Brain microvascular endothelial cell (primary cell): ENCODE measurements around the gene EVC.

ENCODE experiments used
- DNase-seq: peaks from one replicate; pipeline ENCODE4 v3.0.0-alpha.2; 2020
- H3K27ac ChIP-seq: fragments of 250-450 bp; sonication (Bioruptor Pico); 2 replicates; pipeline ENCODE4 v1.5.1; 2020; ENCODE audit warnings: mild to moderate bottlenecking, moderate library complexity
- H3K27me3 ChIP-seq: fragments of 250-450 bp; sonication (Bioruptor Pico); replicated peaks from 2 replicates; pipeline ENCODE4 v1.5.1; 2020; ENCODE audit warnings: mild to moderate bottlenecking
- H3K36me3 ChIP-seq: fragments of 250-450 bp; sonication (Bioruptor Pico); replicated peaks from 2 replicates; pipeline ENCODE4 v1.5.1; 2020; ENCODE audit warnings: mild to moderate bottlenecking
- H3K4me3 ChIP-seq: 2 replicates; pipeline ENCODE4 v1.5.1; 2011; ENCODE audit warnings: low read depth, mild to moderate bottlenecking, control low read depth, low read length, moderate library complexity
- in situ Hi-C: cut with HindIII; loops from 2 replicates; pipeline ENCODE4 v1.10.0; 2017; ENCODE audit warnings: low sequenced_read_pairs, low pct_ligation_motif_present
- TF ChIP-seq, protein P1 (sequence below): IDR thresholded peaks from 2 replicates; pipeline ENCODE4 v1.5.1; 2011; ENCODE audit warnings: low read depth, mild to moderate bottlenecking, moderate library complexity, low read length, control low read depth, inconsistent platforms; ENCODE audit errors: missing control alignments

The EVC gene

DNA sequence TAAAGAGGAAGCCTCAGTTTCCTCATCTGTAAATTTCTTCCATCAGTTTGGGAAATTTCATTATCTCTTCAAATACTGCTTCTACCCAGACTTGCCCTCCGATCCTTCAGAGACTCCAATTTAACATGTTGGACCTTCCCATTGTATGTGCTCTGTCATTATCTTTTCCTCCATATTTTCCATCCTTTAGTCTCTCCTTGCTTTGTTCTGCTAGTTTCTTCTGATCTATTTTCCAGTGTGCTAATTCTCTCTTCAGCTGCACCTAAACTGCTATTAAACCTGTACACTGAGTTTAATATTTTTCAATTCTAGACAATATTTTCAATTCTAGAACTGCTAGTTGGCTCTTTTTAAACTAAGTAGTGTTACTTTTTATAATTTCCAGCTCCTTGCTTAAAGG is 65.5 kb downstream of the EVC start:
- Histone ChIP-seq H3K36me3 (peaks cover 19% of the 10 kb centered on the region), H3K27me3 (no peaks in the 10 kb centered on the region), H3K27ac (no peak overlapping the region), H3K4me3 (no peak overlapping the region)
- in situ Hi-C loops = no loop called here
- TF ChIP-seq, protein P1, sequence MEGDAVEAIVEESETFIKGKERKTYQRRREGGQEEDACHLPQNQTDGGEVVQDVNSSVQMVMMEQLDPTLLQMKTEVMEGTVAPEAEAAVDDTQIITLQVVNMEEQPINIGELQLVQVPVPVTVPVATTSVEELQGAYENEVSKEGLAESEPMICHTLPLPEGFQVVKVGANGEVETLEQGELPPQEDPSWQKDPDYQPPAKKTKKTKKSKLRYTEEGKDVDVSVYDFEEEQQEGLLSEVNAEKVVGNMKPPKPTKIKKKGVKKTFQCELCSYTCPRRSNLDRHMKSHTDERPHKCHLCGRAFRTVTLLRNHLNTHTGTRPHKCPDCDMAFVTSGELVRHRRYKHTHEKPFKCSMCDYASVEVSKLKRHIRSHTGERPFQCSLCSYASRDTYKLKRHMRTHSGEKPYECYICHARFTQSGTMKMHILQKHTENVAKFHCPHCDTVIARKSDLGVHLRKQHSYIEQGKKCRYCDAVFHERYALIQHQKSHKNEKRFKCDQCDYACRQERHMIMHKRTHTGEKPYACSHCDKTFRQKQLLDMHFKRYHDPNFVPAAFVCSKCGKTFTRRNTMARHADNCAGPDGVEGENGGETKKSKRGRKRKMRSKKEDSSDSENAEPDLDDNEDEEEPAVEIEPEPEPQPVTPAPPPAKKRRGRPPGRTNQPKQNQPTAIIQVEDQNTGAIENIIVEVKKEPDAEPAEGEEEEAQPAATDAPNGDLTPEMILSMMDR = no peak
- no peak for DNase-seq

DNA sequence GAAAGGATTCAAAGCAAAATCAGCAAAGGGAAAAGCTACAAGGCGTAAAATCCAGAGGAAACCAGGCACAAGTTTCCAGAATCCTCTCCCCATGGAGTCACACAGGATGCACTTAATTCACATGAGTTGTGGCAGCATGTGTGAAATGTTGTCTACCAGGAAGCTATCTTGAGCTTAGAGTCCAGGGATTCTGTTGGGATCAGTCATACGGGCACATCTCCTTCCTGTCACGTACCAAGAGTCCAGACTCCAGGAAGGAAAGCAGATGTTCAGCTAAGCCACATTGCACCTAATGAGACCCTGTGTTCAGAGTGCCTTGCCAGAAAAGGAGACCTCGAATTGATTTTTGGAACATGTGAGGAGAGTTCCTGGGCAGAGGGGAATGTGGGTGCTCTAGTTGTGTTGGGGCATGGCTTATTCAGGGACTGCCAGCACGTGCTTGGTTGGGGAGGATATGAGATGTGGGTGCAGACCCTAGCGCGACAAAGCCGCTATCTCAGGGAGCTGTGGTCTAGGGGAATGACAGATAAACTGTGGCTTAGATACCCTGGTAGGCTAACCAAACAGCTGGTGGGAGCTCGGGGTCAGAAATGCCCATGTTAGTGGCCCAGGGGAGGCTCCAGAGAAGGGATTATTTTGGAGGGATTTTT is 70.0 kb downstream of the EVC start:
- H3K27ac ChIP-seq = no peak overlapping the region
- H3K4me3 ChIP-seq = no peak overlapping the region
- H3K27me3 ChIP-seq = no peaks in the 10 kb centered on the region
- TF ChIP-seq, protein P1 = no peak
- H3K36me3 ChIP-seq = peaks cover 43% of the 10 kb centered on the region
- DNase-seq = peak; percentile 24
- in situ Hi-C loops = no loop called here

DNA sequence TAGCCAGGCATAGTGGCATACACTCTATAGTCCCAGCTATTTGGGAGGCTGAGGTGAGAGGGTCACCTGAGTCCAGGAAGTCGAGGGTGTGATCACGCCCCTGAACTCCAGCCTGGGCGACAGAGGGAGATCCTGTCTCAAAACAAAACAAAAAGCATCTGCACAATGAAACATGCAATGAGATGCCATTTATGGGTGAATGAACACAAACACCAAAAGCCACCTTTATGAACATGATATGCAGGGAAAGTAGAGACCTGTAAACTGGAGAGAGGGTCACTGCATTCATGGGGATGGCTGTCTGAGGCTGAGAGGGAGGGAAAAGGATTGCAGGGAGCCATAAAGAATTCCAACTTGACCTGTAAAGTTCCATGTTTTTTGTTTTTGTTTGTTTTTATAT is 70.7 kb downstream of the EVC start:
- no peak for DNase-seq
- Histone ChIP-seq H3K36me3 (peaks cover 42% of the 10 kb centered on the region), H3K4me3 (no peak overlapping the region), H3K27ac (no peak overlapping the region), H3K27me3 (no peaks in the 10 kb centered on the region)
- TF ChIP-seq, protein P1 = no peak
- in situ Hi-C loops = no loop called here

DNA sequence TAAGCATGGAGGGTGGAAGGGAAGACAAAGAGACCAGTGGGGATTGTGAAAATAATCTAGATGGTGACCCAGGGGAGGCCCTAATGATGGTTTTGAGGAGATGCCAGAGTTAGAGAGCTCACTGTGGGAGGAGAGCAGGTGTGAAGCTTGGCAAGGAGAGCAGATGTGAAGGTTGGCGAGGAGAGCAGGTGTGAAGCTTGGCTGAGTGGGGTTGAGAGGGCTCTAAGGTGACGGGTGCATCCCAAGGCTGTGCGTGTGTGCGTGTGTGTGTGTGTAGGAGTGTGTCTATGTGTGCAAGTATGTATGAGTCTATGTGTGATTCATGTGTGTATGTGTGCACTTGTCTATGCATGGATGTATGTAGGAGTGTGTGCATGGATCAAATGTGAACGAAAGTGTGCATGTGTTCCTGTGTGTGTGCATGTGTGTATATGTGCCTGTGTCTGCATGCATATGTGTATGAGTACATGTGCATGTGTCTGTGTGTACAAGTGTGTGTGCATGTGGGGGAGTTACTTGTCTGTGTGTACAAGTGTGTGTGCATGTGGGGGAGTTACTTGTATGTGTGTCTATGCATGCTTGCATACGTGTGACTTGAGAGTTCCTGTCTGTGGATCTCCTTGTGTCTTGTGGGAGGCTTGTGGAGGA is 72.0 kb downstream of the EVC start:
- Histone ChIP-seq H3K36me3 (peaks cover 50% of the 10 kb centered on the region), H3K4me3 (no peak overlapping the region), H3K27me3 (no peaks in the 10 kb centered on the region), H3K27ac (no peak overlapping the region)
- no peak for DNase-seq
- TF ChIP-seq, protein P1 = no peak
- in situ Hi-C loops = no loop called here

DNA sequence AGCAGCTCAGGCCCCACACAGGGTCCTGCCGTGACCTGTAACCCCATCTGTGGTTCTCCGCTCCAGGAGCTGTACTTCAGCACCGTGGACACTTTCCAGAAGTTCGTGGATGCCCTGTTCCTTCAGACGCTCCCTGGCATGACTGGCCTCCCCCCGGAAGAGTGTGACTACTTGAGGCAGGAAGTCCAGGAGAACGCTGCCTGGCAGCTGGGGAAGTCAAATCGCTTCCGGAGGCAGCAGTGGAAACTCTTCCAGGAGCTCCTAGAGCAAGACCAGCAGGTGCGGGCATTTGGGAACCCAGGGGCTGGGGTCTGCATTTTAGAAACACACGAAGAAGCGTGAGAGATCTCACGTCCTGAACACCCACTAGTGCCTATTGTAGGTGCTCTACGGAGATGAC is 72.5 kb downstream of the EVC start:
- peaks cover 55% of the 10 kb centered on the region for H3K36me3 ChIP-seq
- no peaks in the 10 kb centered on the region for H3K27me3 ChIP-seq
- in situ Hi-C loops = no loop called here
- DNase-seq = no peak
- TF ChIP-seq, protein P1 = no peak
- no peak overlapping the region for H3K27ac ChIP-seq
- H3K4me3 ChIP-seq = no peak overlapping the region
